Liver (tissue), 9 donors: Measurements from ENCODE around the gene ANKRD23. TPM values are rescaled to one million over a fixed set of nuclear protein-coding genes. Genes with fewer than 3 reads are reported as not detected.

Experiments
- DNase-seq: peaks from one replicate; pipeline ENCODE4 v3.0.0-alpha.2; 2017; ENCODE audit warnings: low spot score
- H3K27ac ChIP-seq, 2 donors: one replicate each; pipeline ENCODE4 v1.7.0; 2013; ENCODE audit warnings: inconsistent platforms in 2 of 2, low read length in 2 of 2, control low read depth in 1 of 2, low read depth in 1 of 2, mild to moderate bottlenecking in 1 of 2
- H3K27me3 ChIP-seq, 4 donors: one replicate each; pipeline versions ENCODE4 v1.6.1 to v1.7.0; 2013; ENCODE audit warnings: low read length in 3 of 4, inconsistent platforms in 1 of 4, mild to moderate bottlenecking in 1 of 4, moderate library complexity in 1 of 4; ENCODE audit not compliant: control insufficient read depth in 4 of 4, insufficient read depth in 4 of 4
- H3K36me3 ChIP-seq, 4 donors: one replicate each; pipeline versions ENCODE4 v1.6.1 to v1.7.0; 2013; ENCODE audit warnings: low read length in 3 of 4, mild to moderate bottlenecking in 3 of 4, low read depth in 1 of 4, moderate library complexity in 1 of 4; ENCODE audit not compliant: control insufficient read depth in 4 of 4, insufficient read depth in 3 of 4
- H3K4me1 ChIP-seq, 4 donors: one replicate each; pipeline versions ENCODE4 v1.6.1 to v1.7.0; 2013; ENCODE audit warnings: low read length in 3 of 4, mild to moderate bottlenecking in 3 of 4, moderate library complexity in 1 of 4; ENCODE audit not compliant: control insufficient read depth in 4 of 4, insufficient read depth in 4 of 4
- H3K4me3 ChIP-seq, 3 donors: one replicate each; pipeline versions ENCODE4 v1.6.1 to v1.7.0; 2013; ENCODE audit warnings: low read length in 3 of 3, control low read depth in 1 of 3, low read depth in 1 of 3, mild to moderate bottlenecking in 1 of 3
- H3K9ac ChIP-seq, 2 donors: one replicate each; pipeline ENCODE4 v1.7.0; 2013; ENCODE audit warnings: low read length in 2 of 2, mild to moderate bottlenecking in 2 of 2, moderate library complexity in 2 of 2, control low read depth in 1 of 2, low read depth in 1 of 2
- H3K9me3 ChIP-seq, 4 donors: one replicate each; pipeline versions ENCODE4 v1.6.1 to v1.7.0; 2013; ENCODE audit warnings: low read length in 3 of 4; ENCODE audit not compliant: control insufficient read depth in 4 of 4
- FOXA1 ChIP-seq: IDR thresholded peaks from 2 replicates; pipeline ENCODE4 v1.6.1; 2016; ENCODE audit warnings: antibody characterized with exemption
- FOXA2 ChIP-seq: IDR thresholded peaks from 2 replicates; pipeline ENCODE4 v1.6.1; 2016; ENCODE audit warnings: antibody characterized with exemption
- HNF4A ChIP-seq, 2 donors: conservative IDR thresholded peaks; 2 replicates each; pipeline ENCODE4 v1.6.1; 2016; ENCODE audit warnings: antibody characterized with exemption in 2 of 2, mild to moderate bottlenecking in 2 of 2
- JUND ChIP-seq, 2 donors: IDR thresholded peaks; 2 replicates each; pipeline ENCODE4 v1.6.1; 2016; ENCODE audit warnings: antibody characterized with exemption in 2 of 2
- RXRA ChIP-seq, 2 donors: IDR thresholded peaks; 2 replicates each; pipeline ENCODE4 v1.6.1; 2017 to 2018; ENCODE audit warnings: antibody characterized with exemption in 2 of 2, mild to moderate bottlenecking in 1 of 2
- SP1 ChIP-seq: IDR thresholded peaks from 2 replicates; pipeline ENCODE4 v1.6.1; 2018; ENCODE audit warnings: antibody characterized with exemption, mild to moderate bottlenecking
- TAF1 ChIP-seq: conservative IDR thresholded peaks from 2 replicates; pipeline ENCODE4 v1.6.1; 2016; ENCODE audit warnings: antibody characterized with exemption, mild to moderate bottlenecking
- YY1 ChIP-seq: IDR thresholded peaks from 2 replicates; pipeline ENCODE4 v1.6.1; 2016; ENCODE audit warnings: antibody characterized with exemption, mild to moderate bottlenecking
- WGBS: extraction: QIAGEN DNeasy Blood & Tissue Kit; methylation state at CpG from one replicate; pipeline ENCODE4 v1.1.7; 2013; 5-methylcytosine and 5-hydroxymethylcytosine counted together
- polyA plus RNA-seq, 2 donors: library from polyadenylated mRNA; stranded (reverse) in 1 of 2; unstranded in 1 of 2; fragments of 200-250 nt in 1 of 2; fragments of >200 nt in 1 of 2; fragmentation: Nextera tagmentation in 1 of 2; extraction: Ambion mirVana in 1 of 2; gene quantifications; one replicate each; pipeline versions ENCODE4 v1.2.1 to v1.2.3, GENCODE V29; 2013 to 2015
- total RNA-seq, 2 donors: library from RNA; depleted of rRNA; stranded (reverse); fragments of >200 nt; gene quantifications; one replicate each; pipeline ENCODE4 v1.2.3, GENCODE V29; 2014
- TF ChIP-seq, protein P1 (sequence below): IDR thresholded peaks from 2 replicates; pipeline ENCODE4 v1.6.1; 2016; ENCODE audit warnings: antibody characterized with exemption
- TF ChIP-seq, protein P2 (sequence below): IDR thresholded peaks from 2 replicates; pipeline ENCODE4 v1.6.1; 2016; ENCODE audit warnings: antibody characterized with exemption
- TF ChIP-seq, protein P3 (sequence below): IDR thresholded peaks from 2 replicates; pipeline ENCODE4 v1.6.1; 2016; ENCODE audit warnings: antibody characterized with exemption
- donor health status: healthy.
- donor health status: healthy.
- donor health status: healthy.
- donor health status: healthy.
- donor health status: healthy.

Gene ANKRD23
- total and polyA plus RNA-seq, 4 donors = 0.82 to 4.2 (median 1.9) TPM

DNA sequence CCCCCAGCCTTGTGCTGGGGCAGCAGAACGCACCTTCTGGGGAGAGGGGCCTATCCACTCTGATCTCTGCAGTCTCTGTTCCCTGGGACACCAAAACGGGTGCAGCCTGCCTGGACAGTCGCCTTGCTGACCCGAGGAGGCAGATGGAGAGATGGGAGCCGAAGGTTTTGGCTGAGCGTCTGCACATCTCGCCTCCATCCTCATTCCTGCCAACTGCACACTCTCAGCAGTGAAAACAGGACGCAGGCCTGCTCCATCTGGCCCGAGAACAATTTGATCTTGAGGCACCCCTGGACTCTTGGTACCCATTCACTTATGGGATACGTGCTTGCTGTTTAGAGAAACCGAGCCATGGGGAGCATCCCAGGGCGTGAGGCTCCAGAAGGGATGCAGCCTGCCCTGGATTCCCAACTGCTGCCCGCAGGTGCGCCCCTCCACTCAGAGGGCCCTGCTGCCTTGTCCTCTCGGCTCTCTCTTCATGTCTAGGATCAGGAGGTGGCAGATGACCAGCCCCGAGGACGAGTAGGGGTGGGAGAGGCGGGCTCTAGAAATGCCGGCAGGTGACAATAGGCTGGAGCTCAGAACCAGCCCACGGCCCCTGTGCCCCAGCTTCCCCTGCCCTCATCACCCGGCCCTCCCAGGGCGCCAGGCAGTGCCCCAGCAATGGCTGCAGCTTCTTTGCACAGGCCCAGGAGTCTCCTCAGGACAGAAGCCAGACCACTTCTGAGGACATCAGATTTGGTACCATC, 35.1 kb upstream of the ANKRD23 start:
- DNase-seq = no peak
- Histone ChIP-seq H3K27me3 (no peaks in the 10 kb centered on the region), H3K4me3 (no peak overlapping the region), H3K9me3 (no peaks in the 10 kb centered on the region), H3K9ac (no peak overlapping the region), H3K27ac (no peak overlapping the region), H3K36me3 (no peaks in the 10 kb centered on the region), H3K4me1 (peaks cover 0 to 5% (median 2%) of the 10 kb centered on the region in 4 donors)
- TF ChIP-seq, protein P1, sequence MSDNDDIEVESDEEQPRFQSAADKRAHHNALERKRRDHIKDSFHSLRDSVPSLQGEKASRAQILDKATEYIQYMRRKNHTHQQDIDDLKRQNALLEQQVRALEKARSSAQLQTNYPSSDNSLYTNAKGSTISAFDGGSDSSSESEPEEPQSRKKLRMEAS = no peak
- TF ChIP-seq TAF1 (no peak), HNF4A (conservative IDR thresholded peaks at IDR 0.05) (no peak), FOXA2 (no peak)
- WGBS = 94% methylated on average over 22 of the region's 22 CpGs

DNA sequence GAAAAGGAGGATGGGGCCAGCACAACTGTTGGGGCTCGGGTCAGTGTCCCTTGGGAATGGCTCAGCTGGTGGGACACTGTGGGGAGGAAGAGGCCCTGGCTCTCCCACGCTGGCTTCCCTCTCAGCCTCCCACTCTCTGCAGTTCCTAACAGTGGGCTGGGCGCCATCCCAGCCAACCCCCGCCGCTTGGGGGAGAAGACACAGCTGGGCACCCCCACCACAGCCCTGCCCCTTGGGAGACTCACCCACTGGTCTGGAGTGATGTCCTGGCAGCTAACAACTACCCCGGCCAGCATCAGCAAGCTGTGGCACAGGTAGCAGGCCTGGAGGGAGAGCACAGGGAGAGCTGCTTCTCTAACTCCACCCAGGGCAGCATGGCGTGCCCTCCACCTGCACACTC, 34.4 kb upstream of the ANKRD23 start:
- Histone ChIP-seq H3K27ac (no peak overlapping the region), H3K9me3 (no peaks in the 10 kb centered on the region), H3K4me1 (peaks cover 0 to 7% (median 2%) of the 10 kb centered on the region in 4 donors), H3K9ac (no peak overlapping the region), H3K27me3 (no peaks in the 10 kb centered on the region), H3K36me3 (no peaks in the 10 kb centered on the region), H3K4me3 (no peak overlapping the region)
- 94% methylated on average over 7 of the region's 7 CpGs for WGBS
- TF ChIP-seq SP1 (no peak), HNF4A (conservative IDR thresholded peaks at IDR 0.05) (no peak), JUND (IDR thresholded peaks at IDR 0.05) (no peak), FOXA1 (no peak), YY1 (no peak), RXRA (IDR thresholded peaks at IDR 0.05) (no peak)
- TF ChIP-seq, protein P2, sequence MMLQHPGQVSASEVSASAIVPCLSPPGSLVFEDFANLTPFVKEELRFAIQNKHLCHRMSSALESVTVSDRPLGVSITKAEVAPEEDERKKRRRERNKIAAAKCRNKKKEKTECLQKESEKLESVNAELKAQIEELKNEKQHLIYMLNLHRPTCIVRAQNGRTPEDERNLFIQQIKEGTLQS = no peak
- DNase-seq = no peak

DNA sequence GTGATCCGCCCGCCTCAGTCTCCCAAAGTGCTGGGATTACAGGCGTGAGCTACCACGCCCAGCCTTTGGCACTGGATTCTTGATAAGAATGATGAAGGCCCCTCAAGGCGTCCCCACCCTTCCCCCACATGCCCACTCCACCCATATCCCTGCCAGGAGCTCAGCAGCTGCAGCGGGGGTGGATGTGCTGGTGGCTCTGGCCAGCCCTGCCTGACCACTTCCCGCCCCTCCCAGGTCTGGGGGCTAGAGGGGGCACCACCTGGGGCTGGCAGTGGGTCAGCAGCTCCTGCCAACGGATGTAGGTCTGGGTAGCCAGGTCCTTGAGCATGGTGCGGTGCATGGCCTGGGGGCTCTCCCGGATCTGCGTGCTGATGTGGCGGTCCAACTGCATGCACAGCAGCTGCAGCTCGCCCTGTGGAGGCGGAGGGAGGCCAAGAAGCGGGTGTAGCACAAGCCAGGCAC, 33.8 kb upstream of the ANKRD23 start:
- no peaks in the 10 kb centered on the region for H3K27me3 ChIP-seq
- H3K36me3 ChIP-seq = no peaks in the 10 kb centered on the region
- TF ChIP-seq HNF4A (conservative IDR thresholded peaks at IDR 0.05) (no peak), JUND (IDR thresholded peaks at IDR 0.05) (no peak)
- TF ChIP-seq, protein P1 = no peak
- TF ChIP-seq, protein P3, sequence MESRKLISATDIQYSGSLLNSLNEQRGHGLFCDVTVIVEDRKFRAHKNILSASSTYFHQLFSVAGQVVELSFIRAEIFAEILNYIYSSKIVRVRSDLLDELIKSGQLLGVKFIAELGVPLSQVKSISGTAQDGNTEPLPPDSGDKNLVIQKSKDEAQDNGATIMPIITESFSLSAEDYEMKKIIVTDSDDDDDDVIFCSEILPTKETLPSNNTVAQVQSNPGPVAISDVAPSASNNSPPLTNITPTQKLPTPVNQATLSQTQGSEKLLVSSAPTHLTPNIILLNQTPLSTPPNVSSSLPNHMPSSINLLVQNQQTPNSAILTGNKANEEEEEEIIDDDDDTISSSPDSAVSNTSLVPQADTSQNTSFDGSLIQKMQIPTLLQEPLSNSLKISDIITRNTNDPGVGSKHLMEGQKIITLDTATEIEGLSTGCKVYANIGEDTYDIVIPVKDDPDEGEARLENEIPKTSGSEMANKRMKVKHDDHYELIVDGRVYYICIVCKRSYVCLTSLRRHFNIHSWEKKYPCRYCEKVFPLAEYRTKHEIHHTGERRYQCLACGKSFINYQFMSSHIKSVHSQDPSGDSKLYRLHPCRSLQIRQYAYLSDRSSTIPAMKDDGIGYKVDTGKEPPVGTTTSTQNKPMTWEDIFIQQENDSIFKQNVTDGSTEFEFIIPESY = no peak
- WGBS = 92% methylated on average over 15 of the region's 15 CpGs
- H3K4me1 ChIP-seq = peaks cover 0 to 7% (median 3%) of the 10 kb centered on the region in 4 donors
- H3K27ac ChIP-seq = no peak overlapping the region
- H3K9me3 ChIP-seq = no peaks in the 10 kb centered on the region
- H3K4me3 ChIP-seq = no peak overlapping the region
- H3K9ac ChIP-seq = no peak overlapping the region
- DNase-seq = no peak
